SK-N-SH (cell line): Measurements from ENCODE around the gene STXBP6.

Experiments used
- JUND ChIP-seq: IDR thresholded peaks from 2 replicates; pipeline ENCODE4 v1.4.0; 2012
- NRF1 ChIP-seq: IDR thresholded peaks from 2 replicates; pipeline ENCODE4 v1.6.1; 2012; ENCODE audit warnings: low read depth, mild to moderate bottlenecking, low read length
- USF1 ChIP-seq: IDR thresholded peaks from 2 replicates; pipeline ENCODE4 v1.4.0; 2012; ENCODE audit warnings: low read depth, borderline replicate concordance

DNA sequence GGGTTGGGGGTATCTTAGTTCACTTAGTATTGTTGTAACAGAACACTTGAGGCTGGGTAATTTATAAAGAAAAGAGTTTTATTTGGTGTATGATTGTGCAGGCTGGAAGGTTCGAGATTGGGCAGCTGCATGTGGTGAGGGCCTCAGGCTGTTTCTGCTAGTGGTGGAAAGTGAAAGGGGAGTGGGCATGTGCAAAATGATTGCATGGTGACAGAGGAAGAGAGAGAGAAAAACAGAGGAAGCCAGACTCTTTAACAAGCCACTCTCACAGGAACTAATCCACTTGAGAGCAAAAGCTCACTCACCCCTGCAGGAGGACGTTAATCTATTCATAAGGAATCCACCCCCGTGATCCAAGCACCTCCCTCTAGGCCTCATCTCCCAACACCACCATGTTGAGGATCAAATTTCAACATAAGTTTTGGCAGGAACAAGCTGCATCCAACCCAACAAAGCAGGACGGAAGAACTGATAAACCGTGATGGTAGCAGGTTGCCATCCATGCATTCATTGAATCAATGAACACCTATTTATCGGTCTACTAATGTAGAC lies 251.0 kb downstream of the STXBP6 start:
- TF ChIP-seq USF1 = no peak
- TF ChIP-seq JUND = no peak
- no peak for TF ChIP-seq NRF1
